Right renal pelvis (tissue), 4 donors: ENCODE data around the gene ZNF117. TPM values are rescaled to one million over a fixed set of nuclear protein-coding genes. Genes with fewer than 3 reads are reported as not detected.
"Not testable (repeated sequence)": the region's sequence is repeated elsewhere in the genome, so short reads cannot be mapped to it uniquely, and the experiment has no call there.

Source experiments
- DNase-seq, 4 donors: peaks; one replicate each; pipeline ENCODE4 v3.0.0-alpha.2; 2013; ENCODE audit warnings: low read depth in 4 of 4, low spot score in 3 of 4, missing footprints in 1 of 4
- polyA plus RNA-seq, 4 donors: library from polyadenylated mRNA; unstranded; fragments of 120-200 nt; gene quantifications; one replicate each; pipeline ENCODE4 v1.2.1, GENCODE V29; 2013; ENCODE audit not compliant: insufficient read length in 4 of 4

ZNF117 gene
- 10 to 100 TPM; 23.8 to 46.6 (median 31.6) TPM for polyA plus RNA-seq

GRCh38 chr7:64990936-64991335, at the start of gene ZNF117:
TSS of gene ZNF117 (minus strand) at chr7:64991036.
- DNase-seq: no peak

- DNase-seq: peak in 3 of 4 donors; percentile 12 to 29 (median 15)
Measured at GRCh38 chr7:65038767-65039166, 47.9 kb upstream of the ZNF117 start.

- peak; percentile 73 to 84 (median 83) for DNase-seq
Measured at GRCh38 chr7:65037740-65038688, 47.2 kb upstream of the ZNF117 start.

- DNase-seq: not testable (repeated sequence)
Measured at GRCh38 chr7:65036526-65036925, 45.7 kb upstream of the ZNF117 start.

- not testable (repeated sequence) for DNase-seq
Measured at GRCh38 chr7:65035469-65035868, 44.6 kb upstream of the ZNF117 start.

- not testable (repeated sequence) for DNase-seq
Measured at GRCh38 chr7:65034120-65034782, 43.4 kb upstream of the ZNF117 start.

GRCh38 chr7:65033391-65033790, 42.6 kb upstream of the ZNF117 start:
- DNase-seq: not testable (repeated sequence)

- DNase-seq: not testable (repeated sequence)
Measured at GRCh38 chr7:65025023-65025422, 34.2 kb upstream of the ZNF117 start.

- DNase-seq: not testable (repeated sequence)
Measured at GRCh38 chr7:65020978-65021377, 30.1 kb upstream of the ZNF117 start.

GRCh38 chr7:65009881-65010280, 19.0 kb upstream of the ZNF117 start:
- not testable (repeated sequence) for DNase-seq

- not testable (repeated sequence) for DNase-seq
Measured at GRCh38 chr7:65009394-65009793, 18.6 kb upstream of the ZNF117 start.

- DNase-seq: not testable (repeated sequence)
Measured at GRCh38 chr7:65007036-65007435, 16.2 kb upstream of the ZNF117 start.

GRCh38 chr7:65006094-65006992, 15.5 kb upstream of the ZNF117 start, which contains the start of gene ERV3-1:
TSS of gene ERV3-1 (minus strand) at chr7:65006687. CDS start at chr7:64993026, 13,661 bp downstream.
- peak; percentile 81 to 90 (median 85) for DNase-seq

GRCh38 chr7:65004575-65004974, 13.7 kb upstream of the ZNF117 start:
- no peak for DNase-seq

GRCh38 chr7:65002972-65003585, 12.2 kb upstream of the ZNF117 start:
- DNase-seq: no peak

- DNase-seq: no peak
Measured at GRCh38 chr7:65001291-65001814, 10.5 kb upstream of the ZNF117 start.

- no peak for DNase-seq
Measured at GRCh38 chr7:64999165-65000004, 8.5 kb upstream of the ZNF117 start.

- no peak for DNase-seq
Measured at GRCh38 chr7:64998865-64999164, 8.0 kb upstream of the ZNF117 start.

GRCh38 chr7:64997927-64998391, 7.1 kb upstream of the ZNF117 start:
- no peak for DNase-seq
